Gastrocnemius medialis (tissue), 4 donors: ENCODE results near the gene CCDC78.

Experiments
- CTCF ChIP-seq, 5 experiments: fragments of 450-650 bp in 3 of 5; fragments of 200-600 bp in 2 of 5; sonication (generic) in 2 of 5; IDR thresholded peaks in 4 of 5; conservative IDR thresholded peaks in 1 of 5; 1 replicate in 4 of 5; 2 replicates in 1 of 5; pipeline ENCODE4 v1.5.1; 2016 to 2019; ENCODE audit warnings: antibody characterized with exemption in 5 of 5, mild to moderate bottlenecking in 3 of 5, moderate library complexity in 3 of 5
- POLR2A ChIP-seq, 2 donors: fragments of 450-650 bp; IDR thresholded peaks; one replicate each; pipeline ENCODE4 v1.6.1; 2017; ENCODE audit warnings: antibody characterized with exemption in 2 of 2, mild to moderate bottlenecking in 2 of 2, moderate library complexity in 2 of 2

DNA sequence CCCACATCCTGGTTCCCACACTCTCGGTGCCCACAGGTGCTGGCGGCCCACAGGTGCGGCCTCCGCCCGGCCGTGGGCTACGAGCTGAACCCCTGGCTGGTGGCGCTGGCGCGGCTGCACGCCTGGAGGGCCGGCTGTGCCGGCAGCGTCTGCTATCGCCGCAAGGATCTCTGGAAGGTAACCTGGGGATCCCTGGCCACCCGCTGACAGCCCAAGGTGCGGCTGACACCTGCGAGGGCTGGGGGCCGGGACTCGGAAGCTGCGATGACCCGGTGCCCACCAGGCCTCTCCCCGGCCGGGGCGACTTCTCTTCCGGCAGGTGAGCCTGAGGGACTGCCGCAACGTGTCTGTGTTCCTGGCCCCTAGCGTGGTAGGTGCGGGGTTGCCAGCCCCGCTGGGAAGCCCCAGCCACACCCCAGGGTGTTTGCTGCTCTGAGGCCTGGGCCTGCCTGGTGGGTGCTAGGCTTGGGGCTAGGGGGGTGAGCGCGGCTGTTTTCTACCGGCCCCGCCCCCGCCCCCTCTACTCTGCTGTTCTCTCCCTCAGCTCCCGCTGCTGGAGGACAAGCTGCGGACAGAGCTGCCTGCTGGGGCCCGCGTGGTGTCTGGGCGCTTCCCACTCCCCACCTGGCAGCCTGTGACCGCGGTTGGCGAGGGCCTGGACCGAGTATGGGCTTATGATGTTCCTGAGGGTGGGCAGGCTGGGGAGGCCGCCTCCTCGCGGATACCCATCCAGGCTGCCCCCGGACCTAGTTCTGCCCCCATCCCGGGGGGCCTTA is 4.3 kb downstream of the CCDC78 start:
- TF ChIP-seq CTCF (IDR thresholded peaks at IDR 0.05 in 4 of 5, conservative IDR thresholded peaks at IDR 0.05 in 1 of 5) (no peak), POLR2A (IDR thresholded peaks at IDR 0.05) (no peak)
